Measurements from ENCODE around the gene G3BP1. TPM values are rescaled to one million over a fixed set of nuclear protein-coding genes. Genes with fewer than 3 reads are reported as not detected.

Gene G3BP1
- polyA plus RNA-seq, 1 donor from 2014 or later: 65.5 TPM

DNA sequence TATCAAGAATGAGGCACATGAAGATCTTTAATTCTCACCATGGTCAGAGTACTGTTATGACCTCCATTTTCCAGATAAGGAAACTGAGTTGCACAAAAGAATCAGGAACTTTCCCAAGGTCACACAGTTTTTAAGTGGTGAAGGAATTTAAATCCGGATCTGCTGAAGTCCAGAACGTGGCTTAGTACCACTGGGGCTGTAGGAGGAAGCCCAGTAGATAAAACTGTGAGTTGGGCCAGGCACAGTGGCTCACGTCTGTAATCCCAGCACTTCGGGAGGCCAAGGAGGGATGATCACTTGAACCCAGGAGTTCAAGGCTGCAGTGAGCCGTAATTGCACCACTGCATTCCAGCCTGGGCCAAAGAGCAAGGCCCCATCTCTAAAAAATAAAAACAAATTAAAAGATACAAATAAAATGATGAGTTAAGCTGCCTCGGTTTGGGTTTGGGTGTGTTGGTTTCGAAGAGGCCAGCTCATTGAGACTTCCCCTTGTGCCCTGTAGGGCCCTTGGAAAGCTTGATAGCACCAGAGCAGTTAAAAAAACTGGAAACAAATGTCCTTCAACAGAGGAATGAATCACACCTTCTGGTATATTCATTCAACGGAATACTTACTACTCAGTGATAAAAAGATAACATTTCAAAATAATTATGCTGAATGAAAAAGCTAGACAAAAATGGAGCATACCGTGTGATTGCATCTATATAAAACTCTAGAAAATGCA is 33.5 kb upstream of the G3BP1 start:
- H3K27me3 ChIP-seq (ENCODE audit: insufficient read depth, low read depth, low read length): no peaks in the 10 kb centered on the region
- no peak overlapping the region for H3K27ac ChIP-seq (ENCODE audit: low read length)
- no peaks in the 10 kb centered on the region for H4K20me1 ChIP-seq (ENCODE audit: insufficient read depth)
- no peaks in the 10 kb centered on the region for H3F3A ChIP-seq (ENCODE audit: insufficient read depth, low read length, poor library complexity, severe bottlenecking)
- no peaks in the 10 kb centered on the region for H3K36me3 ChIP-seq (ENCODE audit: insufficient read depth, low read length)
- no peak overlapping the region for H2AFZ ChIP-seq (ENCODE audit: low read depth, low read length)
- no peaks in the 10 kb centered on the region for H3K9me3 ChIP-seq (ENCODE audit: low read length)
- no peak overlapping the region for H3K4me3 ChIP-seq (ENCODE audit: low read length)
- no peak for TF ChIP-seq EZH2 (IDR thresholded peaks at IDR 0.05; ENCODE audit: borderline replicate concordance, insufficient read depth, low read length, poor library complexity, severe bottlenecking)
- no peak for TF ChIP-seq POLR2AphosphoS5 (IDR thresholded peaks at IDR 0.05)
- no peak for TF ChIP-seq MXI1 (conservative IDR thresholded peaks at IDR 0.05; ENCODE audit: poor library complexity, severe bottlenecking)
- TF ChIP-seq, protein P1, sequence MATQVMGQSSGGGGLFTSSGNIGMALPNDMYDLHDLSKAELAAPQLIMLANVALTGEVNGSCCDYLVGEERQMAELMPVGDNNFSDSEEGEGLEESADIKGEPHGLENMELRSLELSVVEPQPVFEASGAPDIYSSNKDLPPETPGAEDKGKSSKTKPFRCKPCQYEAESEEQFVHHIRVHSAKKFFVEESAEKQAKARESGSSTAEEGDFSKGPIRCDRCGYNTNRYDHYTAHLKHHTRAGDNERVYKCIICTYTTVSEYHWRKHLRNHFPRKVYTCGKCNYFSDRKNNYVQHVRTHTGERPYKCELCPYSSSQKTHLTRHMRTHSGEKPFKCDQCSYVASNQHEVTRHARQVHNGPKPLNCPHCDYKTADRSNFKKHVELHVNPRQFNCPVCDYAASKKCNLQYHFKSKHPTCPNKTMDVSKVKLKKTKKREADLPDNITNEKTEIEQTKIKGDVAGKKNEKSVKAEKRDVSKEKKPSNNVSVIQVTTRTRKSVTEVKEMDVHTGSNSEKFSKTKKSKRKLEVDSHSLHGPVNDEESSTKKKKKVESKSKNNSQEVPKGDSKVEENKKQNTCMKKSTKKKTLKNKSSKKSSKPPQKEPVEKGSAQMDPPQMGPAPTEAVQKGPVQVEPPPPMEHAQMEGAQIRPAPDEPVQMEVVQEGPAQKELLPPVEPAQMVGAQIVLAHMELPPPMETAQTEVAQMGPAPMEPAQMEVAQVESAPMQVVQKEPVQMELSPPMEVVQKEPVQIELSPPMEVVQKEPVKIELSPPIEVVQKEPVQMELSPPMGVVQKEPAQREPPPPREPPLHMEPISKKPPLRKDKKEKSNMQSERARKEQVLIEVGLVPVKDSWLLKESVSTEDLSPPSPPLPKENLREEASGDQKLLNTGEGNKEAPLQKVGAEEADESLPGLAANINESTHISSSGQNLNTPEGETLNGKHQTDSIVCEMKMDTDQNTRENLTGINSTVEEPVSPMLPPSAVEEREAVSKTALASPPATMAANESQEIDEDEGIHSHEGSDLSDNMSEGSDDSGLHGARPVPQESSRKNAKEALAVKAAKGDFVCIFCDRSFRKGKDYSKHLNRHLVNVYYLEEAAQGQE (IDR thresholded peaks at IDR 0.05; ENCODE audit: borderline replicate concordance): no peak
- no peak for TF ChIP-seq RAD21 (conservative IDR thresholded peaks at IDR 0.05)
- TF ChIP-seq, protein P2, sequence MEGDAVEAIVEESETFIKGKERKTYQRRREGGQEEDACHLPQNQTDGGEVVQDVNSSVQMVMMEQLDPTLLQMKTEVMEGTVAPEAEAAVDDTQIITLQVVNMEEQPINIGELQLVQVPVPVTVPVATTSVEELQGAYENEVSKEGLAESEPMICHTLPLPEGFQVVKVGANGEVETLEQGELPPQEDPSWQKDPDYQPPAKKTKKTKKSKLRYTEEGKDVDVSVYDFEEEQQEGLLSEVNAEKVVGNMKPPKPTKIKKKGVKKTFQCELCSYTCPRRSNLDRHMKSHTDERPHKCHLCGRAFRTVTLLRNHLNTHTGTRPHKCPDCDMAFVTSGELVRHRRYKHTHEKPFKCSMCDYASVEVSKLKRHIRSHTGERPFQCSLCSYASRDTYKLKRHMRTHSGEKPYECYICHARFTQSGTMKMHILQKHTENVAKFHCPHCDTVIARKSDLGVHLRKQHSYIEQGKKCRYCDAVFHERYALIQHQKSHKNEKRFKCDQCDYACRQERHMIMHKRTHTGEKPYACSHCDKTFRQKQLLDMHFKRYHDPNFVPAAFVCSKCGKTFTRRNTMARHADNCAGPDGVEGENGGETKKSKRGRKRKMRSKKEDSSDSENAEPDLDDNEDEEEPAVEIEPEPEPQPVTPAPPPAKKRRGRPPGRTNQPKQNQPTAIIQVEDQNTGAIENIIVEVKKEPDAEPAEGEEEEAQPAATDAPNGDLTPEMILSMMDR (IDR thresholded peaks at IDR 0.05; ENCODE audit: poor library complexity, severe bottlenecking): no peak
- no peak for TF ChIP-seq TAF1 (IDR thresholded peaks at IDR 0.05; ENCODE audit: low read depth)
- no peak for TF ChIP-seq EP300 (conservative IDR thresholded peaks at IDR 0.05; ENCODE audit: poor library complexity, severe bottlenecking)
- TF ChIP-seq SMC3 (conservative IDR thresholded peaks at IDR 0.05; ENCODE audit: poor library complexity): no peak
- no peak overlapping the region for H3K4me2 ChIP-seq (ENCODE audit: low read length)
- H3K79me2 ChIP-seq (replicated peaks; ENCODE audit: insufficient read depth, low read length): no peaks in the 10 kb centered on the region
- no peaks in the 10 kb centered on the region for H3K9me2 ChIP-seq (ENCODE audit: insufficient read depth, low read length)
- no peak overlapping the region for H3K9ac ChIP-seq (ENCODE audit: low read length)

DNA sequence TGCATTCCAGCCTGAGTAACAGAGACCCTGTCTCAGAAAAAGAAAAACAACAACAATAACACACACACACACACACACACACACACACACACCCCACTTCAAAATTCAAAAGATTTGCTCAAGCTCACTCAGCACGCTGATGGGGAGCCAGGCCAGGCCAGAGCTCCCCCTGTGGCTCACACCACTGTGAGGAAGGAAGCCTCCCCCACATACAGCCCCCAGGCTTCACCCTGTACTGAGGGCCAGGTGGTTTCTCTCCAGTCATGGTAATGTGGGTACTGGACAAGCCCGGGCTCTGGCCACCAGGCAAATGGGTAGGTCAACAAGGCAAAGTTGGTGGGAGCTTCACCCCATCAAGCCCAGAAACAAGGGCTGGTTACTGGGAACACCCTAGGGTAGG is 32.4 kb upstream of the G3BP1 start:
- no peak overlapping the region for H3K4me3 ChIP-seq (ENCODE audit: low read length)

More for the DNA sequence above, 32.4 kb upstream of the G3BP1 start:
- Histone ChIP-seq H2AFZ (ENCODE audit: low read depth, low read length) (no peak overlapping the region), H3F3A (ENCODE audit: insufficient read depth, low read length, poor library complexity, severe bottlenecking) (no peaks in the 10 kb centered on the region), H3K4me2 (ENCODE audit: low read length) (no peak overlapping the region), H3K79me2 (replicated peaks; ENCODE audit: insufficient read depth, low read length) (no peaks in the 10 kb centered on the region), H3K9me3 (ENCODE audit: low read length) (no peaks in the 10 kb centered on the region), H3K27me3 (ENCODE audit: insufficient read depth, low read depth, low read length) (no peaks in the 10 kb centered on the region), H3K9ac (ENCODE audit: low read length) (no peak overlapping the region), H3K27ac (ENCODE audit: low read length) (no peak overlapping the region), H3K9me2 (ENCODE audit: insufficient read depth, low read length) (no peaks in the 10 kb centered on the region), H3K36me3 (ENCODE audit: insufficient read depth, low read length) (no peaks in the 10 kb centered on the region), H4K20me1 (ENCODE audit: insufficient read depth) (no peaks in the 10 kb centered on the region)
- TF ChIP-seq POLR2AphosphoS5 (IDR thresholded peaks at IDR 0.05) (no peak), EP300 (conservative IDR thresholded peaks at IDR 0.05; ENCODE audit: poor library complexity, severe bottlenecking) (no peak), TAF1 (IDR thresholded peaks at IDR 0.05; ENCODE audit: low read depth) (no peak), EZH2 (IDR thresholded peaks at IDR 0.05; ENCODE audit: borderline replicate concordance, insufficient read depth, low read length, poor library complexity, severe bottlenecking) (no peak), RAD21 (conservative IDR thresholded peaks at IDR 0.05) (no peak), SMC3 (conservative IDR thresholded peaks at IDR 0.05; ENCODE audit: poor library complexity) (no peak), MXI1 (conservative IDR thresholded peaks at IDR 0.05; ENCODE audit: poor library complexity, severe bottlenecking) (no peak)
- TF ChIP-seq, protein P1 (IDR thresholded peaks at IDR 0.05; ENCODE audit: borderline replicate concordance): no peak
- TF ChIP-seq, protein P2 (IDR thresholded peaks at IDR 0.05; ENCODE audit: poor library complexity, severe bottlenecking): no peak

All from neural cell (in vitro differentiated cells).